IPS-18c (cell line): ENCODE results near the gene GATA2.

Experiments used
- H3K4me3 ChIP-seq: 2 replicates; pipeline ENCODE4 v1.7.0; 2013; ENCODE audit warnings: low read depth, mild to moderate bottlenecking, low read length, moderate library complexity; ENCODE audit not compliant: insufficient read depth
- H3K9me3 ChIP-seq: one replicate; pipeline ENCODE4 v1.6.1; 2013; ENCODE audit warnings: mild to moderate bottlenecking, low read length, moderate library complexity; ENCODE audit not compliant: control insufficient read depth, insufficient read depth

GATA2 gene

DNA sequence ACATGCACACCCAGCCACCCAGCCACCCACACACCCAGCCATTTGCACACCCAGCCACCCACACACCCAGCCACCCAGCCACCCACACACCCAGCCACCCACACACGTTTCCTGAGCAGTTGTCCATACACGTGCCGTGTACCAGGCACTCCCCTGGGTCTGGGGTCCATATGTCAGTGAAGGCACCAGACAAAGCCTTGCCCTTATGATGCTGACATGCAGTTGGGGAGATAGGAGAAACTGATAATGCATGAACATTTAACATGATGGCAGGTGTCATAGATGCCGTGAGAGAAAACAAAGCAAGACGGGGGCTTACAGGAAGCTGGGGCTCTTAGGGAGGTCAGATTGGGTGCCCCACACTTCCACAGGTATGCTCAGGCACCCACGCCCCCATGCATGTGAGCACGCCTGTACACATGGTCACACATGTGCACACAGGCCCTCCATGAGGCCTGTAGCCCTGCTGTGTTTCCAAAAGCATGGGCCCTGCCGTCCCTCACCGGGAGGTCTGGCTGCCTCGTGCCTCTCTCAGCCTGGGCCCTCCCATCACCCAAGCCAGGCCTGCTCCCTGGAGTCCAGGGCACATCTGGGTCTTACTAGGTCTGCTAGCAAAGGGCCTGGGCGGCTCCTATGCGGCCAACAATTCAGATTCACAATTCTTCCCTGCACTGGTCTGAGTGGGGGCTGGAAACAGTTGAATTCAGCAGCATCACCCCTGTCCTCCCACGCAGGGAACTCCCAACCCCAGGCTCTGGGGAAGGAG, 22.7 kb downstream of the GATA2 start:
- no peak overlapping the region for H3K4me3 ChIP-seq
- H3K9me3 ChIP-seq: no peaks in the 10 kb centered on the region

DNA sequence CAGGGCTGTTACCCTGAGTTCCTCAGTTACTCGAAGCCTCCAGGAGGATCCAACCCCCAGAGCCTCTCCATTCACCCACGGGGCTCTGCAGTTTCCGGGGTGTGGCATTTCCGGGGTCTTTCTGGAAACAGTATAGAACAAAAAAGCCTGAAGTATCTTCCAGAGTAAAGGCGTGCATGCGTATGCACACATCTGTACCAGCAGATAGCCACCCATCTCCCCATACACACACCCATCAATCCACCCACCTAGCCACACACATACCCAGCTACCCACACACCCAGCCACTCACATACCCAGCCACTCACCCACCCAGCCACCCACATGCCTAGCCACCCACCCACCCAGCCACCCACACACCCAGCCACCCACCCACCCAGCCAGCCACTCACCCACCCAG, 23.4 kb downstream of the GATA2 start:
- H3K9me3 ChIP-seq: no peaks in the 10 kb centered on the region
- H3K4me3 ChIP-seq: no peak overlapping the region

DNA sequence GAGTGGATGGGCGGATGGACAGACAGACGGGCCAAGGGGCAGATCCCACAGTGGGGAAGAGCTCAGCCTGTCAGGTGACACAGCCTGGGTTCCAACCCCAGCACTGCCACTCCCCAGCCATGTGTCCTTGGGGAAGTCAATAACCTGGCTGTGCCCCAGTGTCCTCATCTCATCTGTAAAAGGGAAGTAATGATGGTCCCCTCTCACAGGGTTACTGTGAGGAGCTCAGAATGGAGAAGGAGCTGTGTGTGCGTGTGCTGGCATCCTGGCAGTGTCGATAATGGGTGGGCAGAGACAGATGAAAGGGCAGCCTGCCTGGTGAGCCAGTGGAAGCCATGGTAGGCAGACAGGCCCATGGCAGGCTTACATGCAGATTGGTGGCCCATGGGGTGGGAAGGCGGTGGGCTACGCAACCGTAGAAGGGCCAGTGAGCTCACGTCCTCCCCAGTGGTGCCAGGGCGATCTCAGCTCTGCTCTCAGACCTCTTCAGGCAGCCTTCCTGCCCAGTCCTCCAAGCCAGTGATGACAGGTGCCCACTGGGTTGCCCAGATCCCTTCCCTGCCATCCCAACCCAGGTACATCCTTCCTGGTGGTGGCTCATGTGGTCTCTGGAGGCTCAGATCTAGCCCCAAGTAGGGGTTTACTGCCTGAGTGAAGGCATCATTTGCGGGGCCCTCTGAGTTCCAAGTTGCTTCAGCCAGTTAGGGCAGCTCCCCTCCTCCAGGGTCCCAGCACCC, 24.0 kb downstream of the GATA2 start:
- Histone ChIP-seq H3K9me3 (no peaks in the 10 kb centered on the region), H3K4me3 (no peak overlapping the region)

DNA sequence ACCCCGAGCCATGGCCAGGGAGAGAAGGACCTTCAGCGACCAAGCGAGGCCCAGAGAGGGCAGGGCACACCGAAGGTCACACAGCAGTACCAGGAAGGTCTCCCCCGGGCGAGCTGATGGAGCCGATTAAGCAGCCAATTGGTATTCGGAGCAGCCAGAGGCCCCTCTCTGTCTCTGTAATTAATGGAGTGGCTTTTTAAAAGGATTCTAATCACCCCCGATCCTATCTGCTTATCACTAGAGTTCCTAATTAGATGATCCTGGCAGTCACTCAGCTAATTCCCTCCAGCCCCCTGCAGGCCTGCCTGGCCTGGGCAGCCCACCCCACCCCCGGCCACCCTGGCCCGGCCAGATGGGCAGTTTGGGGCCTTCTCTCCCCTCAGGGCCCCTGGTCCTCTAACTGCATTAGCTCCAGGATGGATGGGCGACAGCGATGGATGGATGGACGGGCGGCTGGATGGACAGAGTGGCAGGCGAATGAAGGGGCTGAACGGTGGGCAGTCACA, 24.7 kb downstream of the GATA2 start:
- H3K9me3 ChIP-seq: no peaks in the 10 kb centered on the region
- no peak overlapping the region for H3K4me3 ChIP-seq

DNA sequence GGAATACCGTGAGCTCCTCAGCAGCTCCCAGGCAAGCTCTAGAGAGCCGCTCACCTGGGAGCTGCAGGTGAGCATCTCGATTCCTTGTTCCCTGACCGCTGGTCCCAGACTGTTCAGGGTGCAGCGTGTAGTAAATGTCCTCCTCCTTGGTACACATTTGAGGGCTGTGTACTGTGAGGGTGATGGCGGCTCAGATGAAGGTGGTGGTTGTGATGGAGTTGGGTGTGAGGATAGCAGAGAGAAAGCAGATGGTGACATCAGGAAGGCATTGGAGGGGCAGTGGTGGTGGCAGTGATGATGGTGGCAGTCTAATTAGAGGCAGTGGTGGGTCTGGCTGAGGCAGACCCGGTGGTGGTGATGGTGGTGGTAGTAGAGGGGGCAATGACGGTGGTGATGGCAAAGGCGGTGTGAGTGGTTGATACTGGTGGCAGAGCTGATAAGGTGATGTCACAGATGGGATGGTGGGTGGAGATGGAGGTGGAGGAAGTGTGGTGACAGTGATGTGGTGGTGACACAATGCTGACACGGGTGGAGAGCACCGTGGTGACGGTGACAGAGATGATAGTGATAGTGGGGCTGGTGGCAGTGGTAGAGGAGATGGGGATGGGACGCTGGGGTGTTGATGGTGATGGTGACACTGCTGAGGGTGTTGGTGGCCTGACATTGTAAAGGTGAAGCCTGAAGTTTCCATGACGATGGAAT, 26.0 kb downstream of the GATA2 start, which contains the start of gene DNAJB8:
Gene DNAJB8, minus strand, starts transcription at position 51 of the 702 bp plus-strand sequence. CDS start 3,645 bp downstream, outside the sequence.
- Histone ChIP-seq H3K4me3 (no peak within 1 kb of the TSS), H3K9me3 (no peaks in the 10 kb centered on the region)

DNA sequence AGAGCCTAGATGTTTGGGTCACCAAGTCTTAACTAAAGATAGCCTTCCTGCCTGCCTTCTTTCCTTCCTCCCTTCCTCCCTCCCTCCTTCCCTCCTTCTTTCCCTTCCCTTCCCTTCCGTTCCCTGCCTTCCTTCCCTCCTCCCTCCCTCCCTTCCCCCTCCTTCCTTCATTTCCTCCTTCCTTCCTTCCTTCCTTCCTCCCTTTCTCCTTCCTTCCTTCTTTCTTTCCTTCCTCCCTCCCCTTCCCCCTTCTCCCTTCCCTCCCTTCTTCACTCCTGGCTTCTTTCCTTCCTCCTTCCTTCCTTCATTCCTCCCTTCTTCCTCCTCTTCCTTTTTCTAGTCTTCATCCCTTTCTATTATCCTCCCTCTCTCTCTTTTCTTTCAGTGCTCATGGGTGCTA, 28.3 kb downstream of the GATA2 start:
- Histone ChIP-seq H3K4me3 (no peak overlapping the region), H3K9me3 (no peaks in the 10 kb centered on the region)

DNA sequence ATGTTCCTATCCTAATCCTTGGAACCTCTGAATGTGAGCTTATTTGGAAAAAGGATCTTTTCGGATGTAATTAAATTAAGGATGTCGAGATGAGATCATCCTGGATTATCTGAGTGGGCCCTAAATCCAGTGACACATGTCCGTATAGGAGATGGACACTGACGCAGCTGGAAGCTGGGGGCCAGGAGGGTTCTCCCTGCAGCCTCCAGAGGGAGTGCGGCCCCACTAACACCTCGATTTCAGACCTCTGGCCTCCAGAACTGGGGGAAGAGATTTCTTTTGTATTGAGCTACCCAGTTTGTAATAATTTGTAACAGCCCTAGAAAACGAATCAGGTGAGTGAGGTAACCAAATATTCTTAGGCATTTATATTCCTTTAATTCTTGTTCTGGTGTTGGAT, 28.8 kb downstream of the GATA2 start:
- Histone ChIP-seq H3K9me3 (no peaks in the 10 kb centered on the region), H3K4me3 (no peak overlapping the region)

DNA sequence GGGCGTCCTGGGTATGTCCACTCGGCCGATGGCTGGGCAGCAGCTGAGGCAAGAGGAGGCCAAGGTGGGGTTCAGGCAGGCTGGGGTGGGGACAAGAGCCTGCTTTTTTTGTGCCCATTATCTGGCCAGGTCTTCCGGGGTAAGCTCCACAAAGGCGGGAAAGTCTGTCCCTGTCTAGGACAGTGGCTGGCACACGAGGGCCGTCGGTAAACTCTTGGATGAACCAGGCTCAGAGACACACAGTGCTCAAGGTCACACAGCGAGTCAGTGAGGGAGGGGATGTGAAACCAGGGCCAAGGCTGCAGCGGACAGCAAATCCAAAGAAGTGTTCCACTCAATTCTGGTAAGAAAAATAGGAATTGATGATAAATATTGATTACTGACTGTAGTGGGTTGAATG, 29.2 kb downstream of the GATA2 start:
- Histone ChIP-seq H3K4me3 (no peak overlapping the region), H3K9me3 (no peaks in the 10 kb centered on the region)

DNA sequence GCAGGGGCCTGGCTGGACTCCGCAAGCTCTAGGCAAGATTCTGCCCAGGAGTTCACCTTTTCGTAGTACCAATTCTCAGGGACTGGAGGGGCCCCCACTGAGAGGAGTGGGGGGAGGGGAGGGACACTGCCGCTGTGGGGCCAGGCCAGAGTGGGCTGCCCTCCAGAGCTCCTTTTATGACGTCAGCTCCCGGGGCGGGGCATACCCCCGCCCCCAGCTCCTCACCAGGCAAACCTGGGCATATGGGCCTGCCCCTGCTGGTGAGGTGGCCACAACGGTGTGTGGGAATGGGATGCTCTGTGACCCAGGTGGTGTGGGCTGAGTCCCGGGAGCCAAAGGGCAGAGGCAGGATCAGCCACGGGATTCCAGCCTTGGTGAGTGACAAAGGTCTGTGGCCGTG, 29.6 kb downstream of the GATA2 start:
- Histone ChIP-seq H3K9me3 (no peaks in the 10 kb centered on the region), H3K4me3 (no peak overlapping the region)

DNA sequence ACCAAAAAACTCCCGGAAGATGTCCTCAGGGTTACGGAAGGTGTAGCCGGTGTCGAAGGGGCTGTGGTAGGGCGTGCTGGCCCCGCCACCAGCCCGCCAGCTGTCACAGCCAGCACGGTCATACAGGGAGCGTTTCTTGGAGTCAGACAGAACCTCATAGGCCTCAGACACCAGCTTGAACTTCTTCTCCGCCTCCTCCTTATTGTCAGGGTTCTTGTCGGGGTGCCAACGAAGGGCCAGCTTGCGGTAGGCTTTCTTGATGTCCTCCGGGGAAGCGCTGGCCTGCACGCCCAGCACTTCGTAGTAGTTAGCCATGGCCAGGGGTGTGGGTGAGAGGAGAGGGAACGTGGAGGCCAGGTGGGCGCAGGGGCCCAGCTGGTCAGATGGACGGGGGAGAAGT, 30.1 kb downstream of the GATA2 start:
- no peaks in the 10 kb centered on the region for H3K9me3 ChIP-seq
- H3K4me3 ChIP-seq: no peak overlapping the region

DNA sequence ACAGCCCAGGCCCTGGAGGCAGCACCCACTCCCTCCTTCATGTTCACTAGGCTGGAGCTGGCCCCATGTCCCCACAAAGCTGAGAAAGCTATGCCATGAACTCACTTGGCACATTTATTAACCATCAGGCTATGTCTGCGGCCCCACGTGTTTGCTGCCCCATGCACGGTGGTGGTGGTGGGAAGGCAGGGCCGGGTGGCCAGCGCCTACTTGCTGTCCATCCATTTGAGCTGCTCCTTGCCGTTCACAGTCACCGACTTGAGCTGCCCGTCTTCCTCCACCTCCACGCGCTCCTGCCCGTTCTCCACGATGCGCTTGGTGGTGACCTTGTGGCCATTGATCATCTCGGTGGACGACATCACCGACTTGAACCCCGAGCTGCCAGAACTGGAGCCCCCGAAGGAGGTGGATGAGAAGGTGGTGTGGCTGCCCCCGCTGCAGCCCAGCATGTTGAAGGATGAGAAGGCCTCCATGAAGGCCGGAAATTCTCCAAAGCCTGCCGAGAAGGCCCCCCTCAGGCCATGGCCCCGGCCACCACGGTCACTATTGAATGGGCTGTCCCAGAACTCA, 30.6 kb downstream of the GATA2 start:
- H3K9me3 ChIP-seq: no peaks in the 10 kb centered on the region
- no peak overlapping the region for H3K4me3 ChIP-seq

DNA sequence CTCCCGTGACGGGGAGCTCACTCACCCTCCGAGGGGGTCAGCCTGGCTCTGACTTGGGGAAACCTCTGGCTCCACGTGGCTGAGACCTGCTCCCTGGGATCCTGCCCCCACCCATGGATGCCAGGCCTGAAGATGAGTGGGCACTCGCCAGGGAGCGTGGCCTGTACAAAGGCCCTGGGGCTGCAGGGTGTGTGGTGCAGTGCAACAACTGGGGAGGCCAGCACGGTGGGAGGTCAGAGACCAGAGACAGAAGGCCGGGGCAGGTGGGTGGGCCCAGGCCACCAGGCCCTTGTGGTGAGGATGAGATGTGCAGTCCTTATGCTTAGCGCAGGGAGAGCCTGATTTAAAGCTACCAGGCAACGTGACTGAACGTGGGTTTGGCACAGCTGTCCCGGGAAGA, 31.3 kb downstream of the GATA2 start:
- Histone ChIP-seq H3K9me3 (no peaks in the 10 kb centered on the region), H3K4me3 (no peak overlapping the region)

DNA sequence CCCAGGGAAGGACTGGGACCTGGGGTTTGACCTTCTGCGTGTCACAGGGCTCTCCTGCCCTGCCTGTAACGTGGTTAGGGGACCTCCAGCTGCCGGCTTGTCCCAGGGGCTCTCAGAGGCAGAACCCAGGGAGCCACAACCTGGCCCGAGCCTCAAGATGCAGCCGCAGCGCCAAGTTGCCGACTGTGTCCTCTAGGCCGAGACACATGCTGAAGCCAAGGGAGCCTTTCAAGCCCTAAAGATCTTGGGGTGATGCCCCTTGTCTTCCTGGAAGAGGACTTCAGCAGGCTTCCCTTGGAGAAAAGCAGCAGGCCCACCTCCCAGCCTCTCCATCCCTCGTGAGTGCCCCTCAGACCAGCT, 33.6 kb downstream of the GATA2 start:
- H3K4me3 ChIP-seq: no peak overlapping the region

DNA sequence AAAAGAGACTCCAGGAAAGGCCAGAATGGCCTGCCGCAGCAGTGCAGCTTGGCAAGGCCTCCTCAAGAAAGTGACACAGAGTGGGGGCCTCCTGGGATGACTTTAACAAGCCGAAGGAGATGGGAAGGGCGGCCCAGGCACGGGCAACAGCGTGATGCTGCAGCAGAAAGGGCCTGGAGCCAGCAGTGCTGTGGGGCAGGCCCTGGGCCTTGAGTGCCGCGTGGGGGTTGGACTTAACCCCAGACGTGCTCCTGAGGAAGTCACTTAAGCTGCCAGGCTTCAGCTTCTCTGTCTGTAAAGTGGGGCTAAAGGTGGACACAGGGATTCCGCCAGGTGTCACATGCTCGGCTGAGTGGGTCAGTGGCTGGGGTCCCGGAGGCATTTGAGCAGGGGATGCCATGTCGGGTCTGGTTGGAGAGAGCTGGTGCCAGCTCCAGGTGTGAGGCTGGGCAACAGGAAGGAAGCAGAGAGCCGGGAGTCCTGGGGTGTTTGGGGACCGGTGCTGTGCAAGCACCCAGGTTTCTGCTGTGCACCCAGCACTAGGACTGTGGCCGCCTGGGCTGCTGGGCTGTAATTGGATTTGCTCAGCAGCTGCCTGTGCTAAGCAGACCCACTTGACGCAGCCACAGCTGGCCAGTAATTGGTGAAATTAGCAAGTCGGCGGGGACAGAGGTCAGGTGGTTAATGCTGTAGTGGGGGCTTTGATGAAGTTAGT, 34.1 kb downstream of the GATA2 start:
- no peak overlapping the region for H3K4me3 ChIP-seq
- H3K9me3 ChIP-seq: no peaks in the 10 kb centered on the region

More for the DNA sequence above, 33.6 kb downstream of the GATA2 start:
- H3K9me3 ChIP-seq: no peaks in the 10 kb centered on the region

DNA sequence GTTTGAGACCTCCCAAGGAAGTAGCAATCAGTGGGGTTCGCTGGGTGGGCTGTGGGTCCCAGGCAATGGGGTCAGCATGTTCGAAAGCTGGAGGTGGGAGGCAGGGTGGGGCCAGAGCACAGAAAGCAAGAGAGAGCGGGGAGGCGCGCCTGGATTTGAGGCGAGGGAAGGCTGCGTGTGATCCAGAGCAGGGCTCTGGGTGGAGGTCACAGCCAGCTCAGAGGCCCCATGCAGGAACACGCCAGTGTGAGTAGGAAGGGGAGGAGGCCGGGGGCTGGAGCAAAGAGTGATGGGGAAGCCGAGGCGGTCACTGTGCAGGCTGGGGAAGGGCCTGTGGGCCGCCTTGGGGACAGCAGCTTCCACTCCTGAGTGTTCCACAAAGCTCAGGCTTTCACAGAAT, 35.1 kb downstream of the GATA2 start:
- H3K9me3 ChIP-seq: no peaks in the 10 kb centered on the region
- no peak overlapping the region for H3K4me3 ChIP-seq

DNA sequence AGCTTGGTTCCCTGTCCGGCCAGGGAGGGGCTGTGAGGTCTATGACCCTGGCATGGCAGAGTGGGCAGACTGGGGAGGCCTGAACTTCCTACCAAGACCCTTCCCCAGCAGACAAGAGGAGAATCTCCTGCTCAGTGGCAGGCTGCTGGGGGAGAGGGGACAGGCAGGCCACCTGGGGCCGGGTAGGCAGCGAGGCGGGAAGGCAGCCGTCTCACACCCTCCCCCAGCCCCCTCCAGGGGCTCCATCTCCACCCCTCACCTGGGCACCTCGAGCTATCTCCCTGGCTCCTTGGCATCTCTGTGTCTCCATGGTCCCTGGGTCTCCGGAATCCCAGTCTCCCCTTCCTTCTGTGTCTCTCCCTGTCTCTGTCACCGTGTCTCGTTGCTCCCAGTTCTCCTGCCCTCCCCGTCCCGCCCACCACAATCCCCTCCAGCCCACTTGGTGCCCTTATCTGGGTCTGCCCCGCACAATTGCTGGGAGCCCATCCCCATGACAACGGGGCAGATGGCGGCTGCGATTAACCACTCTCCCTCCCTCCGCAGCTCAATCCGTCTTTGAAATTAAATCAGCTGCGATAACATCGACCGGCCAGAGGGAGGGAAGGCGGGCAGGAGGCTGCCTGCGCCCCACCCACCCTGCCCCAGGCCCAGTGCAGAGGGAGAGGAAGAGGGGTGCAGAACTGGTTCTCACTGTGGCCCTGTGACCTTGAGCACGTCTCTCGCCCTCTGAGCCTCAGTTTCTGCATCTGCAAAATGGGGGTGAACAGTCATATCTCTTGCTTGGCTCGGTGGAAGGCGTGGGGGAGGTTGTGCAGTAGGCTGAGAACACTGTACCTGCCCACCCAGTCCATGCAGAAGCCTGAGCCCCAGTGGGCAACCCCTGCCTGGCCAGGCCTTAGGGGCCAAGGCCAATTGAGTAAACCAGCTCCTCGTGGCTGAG, 36.0 kb downstream of the GATA2 start:
- no peak overlapping the region for H3K4me3 ChIP-seq

More for the DNA sequence above, 36.0 kb downstream of the GATA2 start:
- H3K9me3 ChIP-seq: no peaks in the 10 kb centered on the region
